Suppressor macrophage treated with lipopolysaccharide for 1 hour (primary cell): ENCODE measurements around the gene RNF224.
A peak's percentile ranks its signal among the peaks of the same experiment; 100 is the strongest.
"Not testable (repeated sequence)": the region's sequence is repeated elsewhere in the genome, so short reads cannot be mapped to it uniquely, and the experiment has no call there.

Source experiments
- DNase-seq, 3 donors: peaks; one replicate each; pipeline ENCODE4 v3.0.0-alpha.2; 2020 to 2022

The RNF224 gene

DNA sequence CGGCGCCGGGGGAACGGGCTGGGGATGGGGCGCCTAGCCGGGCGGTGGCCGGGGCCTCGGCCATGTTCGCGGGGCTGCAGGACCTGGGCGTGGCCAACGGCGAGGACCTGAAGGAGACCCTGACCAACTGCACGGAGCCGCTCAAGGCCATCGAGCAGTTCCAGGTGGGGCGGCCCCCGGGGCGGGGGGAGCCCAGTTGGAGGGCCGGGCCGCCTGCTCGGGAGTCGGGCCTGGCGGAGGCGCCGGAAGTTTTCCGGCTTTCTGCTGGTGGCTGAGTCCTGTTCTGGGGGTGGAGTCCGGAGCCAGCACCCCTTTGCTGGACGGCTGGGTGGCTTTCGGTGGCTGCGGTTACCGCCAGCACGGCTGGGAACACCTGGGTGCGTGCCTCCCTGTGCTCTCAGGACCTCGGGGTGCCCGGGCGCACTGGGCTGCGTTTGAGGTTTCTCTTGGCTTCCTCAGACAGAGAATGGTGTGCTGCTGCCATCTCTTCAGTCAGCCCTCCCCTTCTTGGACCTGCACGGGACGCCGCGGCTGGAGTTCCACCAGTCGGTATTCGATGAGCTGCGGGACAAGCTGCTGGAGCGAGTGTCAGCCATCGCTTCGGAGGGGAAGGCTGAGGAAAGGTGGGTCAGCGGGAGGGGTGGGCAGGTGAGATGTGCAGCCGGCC, 28.3 kb downstream of the RNF224 start:
- DNase-seq = no peak

DNA sequence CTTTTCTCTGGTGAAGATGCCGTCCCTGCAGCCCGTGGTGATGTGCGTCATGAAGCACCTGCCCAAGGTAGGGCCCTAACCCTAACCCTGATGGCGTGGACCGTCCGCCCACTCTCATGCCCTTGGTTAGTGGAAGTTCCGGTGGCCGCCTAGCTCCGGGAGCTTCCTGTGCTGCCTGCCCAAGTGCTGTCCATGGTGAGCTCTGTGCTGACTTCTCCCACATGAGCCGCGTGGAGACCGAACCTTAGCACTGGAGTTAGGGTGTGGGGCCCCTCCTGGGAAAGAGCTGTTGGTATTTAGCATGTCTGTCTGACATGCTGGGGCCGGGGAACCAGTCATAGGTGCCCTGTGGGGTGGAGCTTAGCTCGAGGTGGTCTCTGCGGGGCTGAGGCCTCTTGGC, 29.1 kb downstream of the RNF224 start:
- DNase-seq = no peak

DNA sequence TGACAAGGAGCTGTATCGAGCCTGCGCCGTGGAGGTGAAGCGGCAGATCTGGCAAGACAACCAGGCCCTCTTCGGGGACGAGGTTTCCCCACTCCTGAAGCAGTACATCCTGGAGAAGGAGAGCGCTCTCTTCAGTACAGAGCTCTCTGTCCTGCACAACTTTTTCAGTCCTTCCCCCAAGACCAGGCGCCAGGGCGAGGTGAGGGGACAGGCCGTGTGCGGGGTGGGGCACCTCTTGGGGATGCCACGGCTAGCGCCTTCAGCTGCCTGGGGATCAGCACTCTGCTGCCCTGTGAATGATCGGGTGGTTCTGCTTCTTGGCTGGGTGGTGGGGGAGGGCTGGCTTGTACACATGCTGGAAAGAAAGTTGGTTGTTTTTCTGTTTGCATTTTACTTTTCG, 29.6 kb downstream of the RNF224 start:
- DNase-seq = no peak

DNA sequence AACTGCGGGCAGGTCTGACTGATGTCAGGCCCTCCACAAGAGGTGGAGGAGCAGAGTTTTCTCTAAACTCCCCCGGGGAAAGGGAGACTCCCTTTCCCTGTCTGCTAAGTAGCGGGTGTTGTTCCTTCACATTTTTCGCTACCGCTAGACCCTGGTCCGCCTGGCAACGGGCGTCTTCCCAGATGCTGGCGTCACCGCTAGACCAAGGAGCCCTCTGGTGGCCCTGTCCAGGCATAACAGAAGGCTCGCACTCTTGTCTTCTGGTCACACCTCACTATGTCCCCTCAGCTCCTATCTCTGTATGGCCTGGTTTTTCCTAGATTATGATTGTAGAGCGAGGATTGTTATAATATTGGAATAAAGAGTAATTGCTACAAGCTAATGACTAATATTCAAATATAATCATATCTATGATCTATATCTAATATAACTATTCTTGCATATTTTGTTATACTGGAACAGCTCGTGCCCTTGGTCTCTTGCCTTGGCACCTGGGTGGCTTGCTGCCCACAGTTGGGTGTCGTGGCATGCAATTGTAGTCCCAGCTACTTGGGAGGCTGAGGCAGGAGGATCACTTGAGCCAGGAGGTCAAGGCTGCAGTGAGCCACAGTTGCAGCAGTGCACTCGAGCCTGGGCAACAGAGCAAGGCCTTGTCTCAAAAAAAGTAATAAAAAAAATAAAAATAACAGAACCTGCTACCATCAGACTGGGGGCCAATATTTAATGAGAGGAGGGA, 35.0 kb downstream of the RNF224 start:
- DNase-seq = not testable (repeated sequence)

DNA sequence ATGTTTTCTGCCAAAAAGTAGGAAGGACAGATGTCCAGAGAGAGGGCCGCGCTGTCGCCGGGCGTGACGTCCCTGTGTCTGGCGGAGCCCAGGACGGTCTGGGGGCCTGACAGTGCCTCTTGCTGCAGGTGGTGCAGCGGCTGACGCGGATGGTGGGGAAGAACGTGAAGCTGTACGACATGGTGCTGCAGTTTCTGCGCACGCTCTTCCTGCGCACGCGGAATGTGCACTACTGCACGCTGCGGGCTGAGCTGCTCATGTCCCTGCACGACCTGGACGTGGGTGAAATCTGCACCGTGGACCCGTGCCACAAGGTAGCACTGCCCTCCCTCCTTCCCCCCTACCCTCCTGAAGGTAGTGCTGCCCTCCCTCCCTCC, 35.6 kb downstream of the RNF224 start:
- no peak for DNase-seq

DNA sequence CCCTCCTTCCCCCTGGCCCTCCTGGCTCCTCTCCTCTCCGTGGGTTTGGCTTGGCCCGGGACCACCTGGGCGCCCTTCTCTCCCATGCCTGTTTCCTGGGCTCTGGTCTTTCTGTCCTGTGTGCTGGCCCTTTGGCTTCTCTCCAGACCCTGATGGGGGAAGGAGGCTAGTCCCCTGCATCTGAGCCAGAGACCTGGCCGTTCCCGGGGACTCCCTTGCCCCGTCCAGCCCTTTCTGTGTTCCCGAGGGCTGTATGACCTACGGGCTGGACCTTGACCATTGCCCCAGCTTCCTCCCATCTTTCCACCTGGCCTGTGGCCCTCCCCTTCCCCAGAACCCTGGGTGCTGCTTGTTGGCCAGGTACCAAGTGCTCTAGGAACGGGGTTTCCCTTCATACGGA, 36.2 kb downstream of the RNF224 start:
- no peak for DNase-seq

DNA sequence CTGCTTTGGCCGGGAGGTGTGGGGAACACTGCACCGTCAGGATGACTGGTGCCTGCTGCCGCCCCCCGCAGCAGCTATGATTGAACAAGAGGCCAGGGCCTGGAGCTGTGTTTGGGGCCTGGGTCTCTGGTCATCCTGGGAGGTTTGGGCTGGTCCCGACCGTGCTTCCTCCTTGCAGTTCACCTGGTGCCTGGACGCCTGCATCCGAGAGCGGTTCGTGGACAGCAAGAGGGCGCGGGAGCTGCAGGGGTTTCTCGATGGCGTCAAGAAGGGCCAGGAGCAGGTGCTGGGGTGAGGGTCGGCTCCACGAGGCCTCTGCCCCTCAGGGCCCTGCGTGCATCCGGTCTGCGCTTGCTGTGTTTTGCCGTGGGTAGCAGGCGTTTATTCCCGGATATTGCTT, 36.8 kb downstream of the RNF224 start:
- DNase-seq = no peak

DNA sequence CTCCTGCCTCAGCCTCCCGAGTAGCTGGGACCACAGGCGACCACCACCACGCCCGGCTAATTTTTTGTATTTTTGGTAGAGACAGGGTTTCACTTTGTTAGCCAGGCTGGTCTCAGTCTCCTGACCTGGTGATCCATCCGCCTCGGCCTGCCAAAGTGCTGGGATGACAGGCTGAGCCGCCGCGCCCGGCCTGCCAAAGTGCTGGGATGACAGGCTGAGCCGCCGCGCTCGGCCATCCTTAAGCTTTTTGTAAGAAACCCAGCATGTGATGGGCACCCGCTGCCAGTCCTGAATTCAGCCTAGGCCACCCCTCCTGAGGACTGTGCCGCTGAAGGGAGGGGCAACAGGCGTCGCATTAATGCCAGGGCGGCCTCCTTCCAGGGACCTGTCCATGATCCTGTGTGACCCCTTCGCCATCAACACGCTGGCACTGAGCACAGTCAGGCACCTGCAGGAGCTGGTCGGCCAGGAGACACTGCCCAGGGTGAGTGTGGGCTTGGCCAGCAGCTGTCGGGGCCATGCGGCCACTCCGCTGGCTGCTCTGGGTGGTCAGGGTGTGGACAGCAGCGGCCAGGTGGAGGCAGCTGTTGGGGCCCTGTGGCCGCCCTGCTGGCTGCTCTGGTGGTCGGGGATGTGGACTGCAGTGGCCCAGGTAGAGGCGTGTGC, 38.3 kb downstream of the RNF224 start:
- DNase-seq = no peak

DNA sequence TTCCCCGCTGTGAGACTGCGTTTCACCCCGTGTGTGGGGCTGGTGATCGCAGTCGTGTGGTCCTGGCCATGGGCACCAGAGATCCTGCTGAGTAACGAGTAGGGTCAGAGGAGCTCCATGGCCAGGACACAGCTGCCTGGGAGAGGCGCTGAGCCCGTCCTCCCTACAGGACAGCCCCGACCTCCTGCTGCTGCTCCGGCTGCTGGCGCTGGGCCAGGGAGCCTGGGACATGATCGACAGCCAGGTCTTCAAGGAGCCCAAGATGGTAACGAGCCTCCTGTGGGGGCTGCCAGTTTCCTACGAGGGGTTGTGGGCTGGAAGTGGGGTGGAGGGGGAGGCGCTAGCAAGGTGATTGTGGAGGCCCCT, 38.8 kb downstream of the RNF224 start:
- DNase-seq = no peak

DNA sequence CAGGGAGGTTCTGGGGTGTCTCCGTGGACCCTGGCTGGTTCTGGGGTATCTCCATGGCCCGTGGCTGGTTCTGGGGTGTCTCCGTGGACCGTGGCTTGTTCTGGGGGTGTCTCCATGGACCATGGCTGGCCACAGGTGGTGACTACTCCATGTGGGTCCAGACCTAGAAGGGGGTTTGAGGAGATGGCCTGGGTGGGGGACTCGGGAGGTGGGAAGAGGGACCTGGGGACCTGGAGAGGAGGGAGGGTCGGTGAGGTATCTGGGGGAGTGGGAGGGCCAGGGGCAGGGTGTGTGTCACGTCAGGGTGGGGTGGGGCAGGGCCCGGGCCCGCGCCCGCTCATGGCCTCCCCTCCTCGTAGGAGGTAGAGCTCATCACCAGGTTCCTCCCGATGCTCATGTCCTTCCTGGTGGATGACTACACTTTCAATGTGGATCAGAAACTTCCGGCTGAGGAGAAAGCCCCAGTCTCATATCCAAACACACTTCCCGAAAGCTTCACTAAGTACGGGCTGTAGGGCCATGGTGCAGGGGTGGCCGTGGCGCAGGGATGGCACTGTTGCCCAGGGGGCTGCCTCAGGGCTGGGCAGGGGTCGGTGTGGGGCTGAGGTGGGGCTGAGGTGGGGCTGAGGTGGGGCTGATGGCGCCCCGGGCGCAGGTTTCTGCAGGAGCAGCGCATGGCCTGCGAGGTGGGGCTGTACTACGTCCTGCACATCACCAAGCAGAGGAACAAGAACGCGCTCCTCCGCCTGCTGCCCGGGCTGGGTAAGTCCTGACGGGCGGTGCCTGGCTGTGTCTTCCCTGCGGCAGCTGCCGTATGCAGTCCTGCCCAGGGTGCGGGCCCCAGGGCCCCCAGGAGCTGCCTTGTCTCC, 39.5 kb downstream of the RNF224 start:
- no peak for DNase-seq

DNA sequence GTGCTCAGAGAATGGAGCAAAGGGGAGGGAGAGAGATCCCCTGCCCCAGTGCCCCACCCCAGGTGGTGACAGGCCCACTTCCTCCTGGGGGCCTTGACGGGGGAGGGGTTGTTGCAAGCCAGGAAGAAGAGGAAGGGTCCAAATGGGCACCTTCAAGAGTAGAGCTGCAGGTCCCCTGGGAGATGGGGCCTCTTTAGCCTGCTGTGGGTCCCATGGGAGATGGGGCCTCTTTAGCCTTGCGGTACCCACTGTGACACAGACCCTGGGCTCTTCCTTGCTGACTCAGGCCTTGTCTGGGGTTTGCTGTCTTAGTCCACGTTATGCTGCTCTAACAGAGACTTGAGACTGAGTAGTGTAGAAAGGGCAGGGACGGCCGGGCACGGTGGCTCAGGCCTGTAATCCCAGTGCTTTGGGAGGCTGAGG, 40.6 kb downstream of the RNF224 start:
- DNase-seq = no peak

DNA sequence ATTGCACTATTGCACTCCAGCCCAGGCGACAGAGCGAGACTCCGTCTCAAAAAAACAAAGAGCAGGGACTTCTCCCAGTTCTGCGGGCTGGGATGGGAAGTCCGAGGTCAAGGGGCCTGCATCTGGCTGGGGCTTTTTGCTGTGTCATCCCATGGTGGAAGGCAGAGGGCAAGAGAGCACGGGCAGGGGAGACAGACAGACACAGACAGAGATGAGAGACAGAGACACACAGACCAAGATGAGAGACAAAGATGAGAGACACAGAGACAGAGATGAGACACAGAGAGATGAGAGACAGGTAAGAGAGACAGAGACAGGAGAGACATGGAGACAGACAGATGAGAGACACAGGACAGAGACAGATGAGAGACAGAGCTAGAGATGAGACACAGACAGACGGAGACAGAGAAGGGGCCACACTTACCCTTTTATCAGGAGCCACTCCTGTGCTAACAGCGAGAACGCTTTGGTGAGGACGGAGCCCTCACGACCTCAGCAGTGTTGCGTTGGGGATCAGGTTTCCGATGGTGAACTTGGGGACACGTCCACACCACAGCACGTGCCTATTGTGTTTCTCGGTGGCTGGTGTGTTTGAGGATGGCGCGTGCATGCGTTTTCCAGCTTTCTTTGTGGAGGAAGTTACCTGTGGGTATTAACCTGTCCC, 41.4 kb downstream of the RNF224 start:
- peak; percentile 42 to 73 (median 61) for DNase-seq

DNA sequence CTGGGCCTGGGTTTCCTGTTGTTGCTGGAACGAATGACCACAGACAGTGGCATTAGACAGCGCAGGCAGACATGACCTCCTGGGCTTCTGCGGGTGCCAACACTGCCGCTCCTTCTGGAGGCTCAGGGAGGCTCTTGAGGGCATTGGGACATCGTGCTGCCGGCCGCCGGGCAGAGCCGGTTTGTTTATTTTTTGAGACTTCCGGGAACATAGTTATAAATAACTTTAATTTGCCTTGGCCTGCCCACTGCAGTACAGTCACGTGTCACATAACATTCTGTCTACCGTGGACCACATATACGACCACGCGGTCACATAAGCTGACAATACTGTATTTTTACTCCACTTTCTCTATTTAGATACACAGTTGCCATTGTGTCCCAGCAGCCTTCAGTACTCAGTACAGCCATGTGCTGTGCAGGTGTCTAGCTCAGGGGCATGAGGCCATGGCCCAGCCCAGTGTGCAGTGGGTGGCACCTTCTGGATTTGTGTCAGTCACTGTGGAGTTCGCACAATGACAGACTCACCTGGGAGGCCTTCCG, 42.0 kb downstream of the RNF224 start:
- DNase-seq = no peak

DNA sequence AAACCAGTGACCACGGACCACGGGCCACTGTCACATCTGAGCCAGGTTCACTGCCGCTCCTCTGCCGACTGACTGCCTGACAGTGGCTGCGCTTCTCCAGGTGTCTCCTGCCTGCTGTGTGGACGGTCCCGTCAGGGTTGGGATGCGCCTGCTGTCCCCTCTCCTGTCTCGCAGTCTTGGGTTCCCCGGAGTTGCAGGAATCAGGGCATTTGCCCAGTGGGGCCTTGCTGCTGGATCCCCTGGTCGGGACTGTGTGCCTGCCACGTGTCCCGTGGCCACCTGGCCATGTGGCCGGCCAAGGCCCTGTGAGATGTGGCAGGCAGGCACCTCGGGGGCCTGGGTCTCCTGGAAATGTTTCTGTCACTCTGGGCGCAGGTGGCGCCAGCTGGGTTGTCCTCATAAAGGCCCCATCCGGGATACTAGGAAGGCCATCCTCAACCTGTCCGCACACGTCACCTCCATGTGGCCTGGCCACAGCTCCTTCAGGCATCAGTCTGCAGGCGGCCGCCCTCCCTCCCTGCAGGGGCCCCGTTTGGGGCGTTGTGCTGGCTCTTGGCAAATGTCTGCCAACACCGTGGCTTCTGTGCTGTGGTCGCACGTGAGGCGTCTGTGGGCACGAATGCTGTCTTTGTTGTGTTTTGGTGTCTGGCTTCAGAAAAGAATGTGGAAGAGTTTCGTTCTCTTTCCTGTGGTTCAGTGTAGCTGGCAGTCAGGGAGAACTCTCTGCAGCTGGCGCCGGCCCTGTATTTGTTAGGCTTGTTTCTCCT, 43.8 kb downstream of the RNF224 start:
- DNase-seq = no peak

DNA sequence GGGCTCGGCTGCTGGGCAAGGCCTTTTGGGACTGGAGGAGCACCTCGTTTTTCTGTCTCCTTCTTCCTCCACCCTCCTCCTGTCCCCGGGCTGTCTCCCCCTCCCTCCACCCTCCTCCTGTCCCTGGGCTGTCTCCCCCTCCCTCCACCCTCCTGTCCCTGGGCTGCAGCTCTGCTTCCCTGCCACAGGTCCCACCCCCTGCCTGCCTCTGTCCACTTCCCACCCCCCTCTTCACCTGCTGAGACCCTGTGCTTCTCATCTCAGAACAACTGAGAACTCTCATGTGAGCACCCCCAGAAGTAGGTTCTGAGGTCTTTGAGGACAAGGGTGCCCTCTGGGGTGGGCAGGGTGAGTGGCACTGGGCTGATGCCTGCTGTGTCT, 44.4 kb downstream of the RNF224 start:
- no peak for DNase-seq

DNA sequence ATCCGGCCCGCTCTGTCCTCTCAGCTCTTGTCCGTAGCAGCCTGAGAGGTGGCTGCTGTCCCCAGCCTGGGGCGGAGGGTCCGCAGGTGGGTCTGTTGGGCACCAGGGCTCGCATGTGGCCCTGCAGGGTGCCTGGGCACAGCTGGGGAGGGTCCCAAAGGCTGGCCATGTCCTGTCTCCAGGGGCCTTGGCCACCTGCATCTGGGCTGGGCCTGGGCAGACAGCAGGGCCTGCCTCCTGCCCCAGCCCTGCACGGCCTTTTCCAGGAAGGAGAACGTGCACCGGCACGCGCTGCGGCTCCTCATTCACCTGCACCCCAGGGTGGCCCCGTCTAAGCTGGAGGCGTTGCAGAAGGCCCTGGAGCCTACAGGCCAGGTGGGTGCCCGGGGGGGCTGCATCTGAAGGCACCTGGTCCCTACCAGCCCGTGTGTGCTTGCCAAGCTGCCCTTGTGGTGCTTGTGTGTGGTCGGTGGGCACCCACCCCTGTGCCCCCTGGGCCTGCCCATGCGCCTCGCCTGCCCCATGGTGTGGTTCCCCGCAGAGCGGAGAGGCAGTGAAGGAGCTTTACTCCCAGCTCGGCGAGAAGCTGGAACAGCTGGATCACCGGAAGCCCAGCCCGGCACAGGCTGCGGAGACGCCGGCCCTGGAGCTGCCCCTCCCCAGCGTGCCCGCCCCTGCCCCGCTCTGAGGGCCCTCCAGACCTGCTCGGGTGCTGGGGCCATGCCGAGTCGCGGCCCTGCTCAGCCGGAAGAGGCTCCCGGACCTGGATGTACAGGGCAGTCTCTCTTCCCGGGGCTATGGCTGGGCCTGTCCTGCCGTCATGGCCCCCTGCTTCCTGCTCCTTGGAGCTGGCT, 45.2 kb downstream of the RNF224 start:
- no peak for DNase-seq

DNA sequence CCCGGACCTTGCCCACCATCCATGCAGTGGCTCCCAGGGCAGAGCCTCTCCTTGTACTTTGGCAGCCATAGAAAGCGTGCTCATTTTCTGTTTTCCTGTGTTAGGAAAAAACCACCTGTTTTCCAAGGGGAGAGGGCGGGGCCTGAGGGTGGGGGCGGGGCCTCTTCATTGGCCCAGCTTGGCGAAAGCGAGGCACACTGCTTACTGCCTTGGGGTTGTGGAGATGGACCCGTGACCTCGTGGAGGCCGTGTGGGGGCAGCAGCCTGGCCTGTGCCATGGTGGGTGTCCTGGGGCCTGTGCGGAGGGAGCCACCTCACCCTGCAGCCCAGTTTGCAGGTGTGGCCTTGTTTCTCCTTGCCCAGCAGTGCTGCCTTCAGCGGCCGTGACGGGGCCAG, 45.8 kb downstream of the RNF224 start:
- no peak for DNase-seq

DNA sequence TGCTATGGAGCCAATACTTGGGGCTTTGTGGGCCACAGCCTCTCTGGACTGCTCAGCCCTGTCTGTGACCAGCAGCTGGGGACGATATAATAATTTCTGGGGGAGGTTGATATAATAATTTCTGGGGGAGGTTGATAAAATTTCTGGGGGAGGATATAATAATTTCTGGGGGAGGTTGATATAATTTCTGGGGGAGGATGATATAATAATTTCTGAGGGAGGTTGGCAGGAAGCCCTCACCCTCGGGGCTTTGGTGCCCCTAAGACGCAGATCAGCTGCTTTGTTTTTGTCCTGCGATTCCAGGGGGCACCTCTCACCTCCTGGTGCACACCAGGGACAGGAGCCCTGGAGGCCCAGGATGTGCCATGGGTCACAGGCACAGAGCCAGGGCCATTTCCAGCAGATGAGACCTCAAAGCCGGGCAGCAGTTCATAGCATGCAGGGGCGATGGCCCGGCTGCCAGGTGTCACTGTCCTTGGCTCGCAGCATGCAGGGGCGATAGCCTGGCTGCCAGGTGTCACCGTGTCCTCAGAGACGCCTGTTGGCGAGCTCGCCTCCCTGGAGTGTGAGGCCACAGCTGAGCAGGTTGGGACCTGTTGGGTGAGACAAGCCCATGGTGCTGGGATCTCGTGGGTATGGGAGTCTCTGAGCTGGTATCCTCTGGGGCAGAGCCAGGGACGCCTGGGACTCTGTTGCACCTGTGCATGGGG, 46.5 kb downstream of the RNF224 start:
- no peak for DNase-seq

DNA sequence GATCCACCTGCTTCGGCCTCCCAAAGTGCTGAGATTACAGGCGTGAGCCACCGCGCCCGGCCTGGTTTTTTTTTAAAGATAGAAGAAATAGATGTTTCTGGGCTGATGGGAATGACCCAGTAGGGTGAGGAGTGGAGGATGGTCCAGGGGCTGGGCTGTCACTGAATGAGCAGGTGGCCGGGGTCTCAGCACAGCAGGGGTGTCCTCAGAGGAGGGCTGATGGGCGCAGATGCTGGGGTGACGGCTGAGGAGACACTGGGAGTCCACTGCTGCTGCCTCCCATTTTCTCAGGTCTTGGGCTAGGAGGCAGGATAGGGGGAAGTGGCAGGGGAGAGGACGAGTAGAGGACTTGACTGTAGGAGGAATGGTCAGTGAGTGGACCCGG, 47.9 kb downstream of the RNF224 start:
- no peak for DNase-seq
